Right ventricle myocardium inferior (tissue), 1 donor: ENCODE data around the gene BCO2. TPM values are rescaled to one million over a fixed set of nuclear protein-coding genes. Genes with fewer than 3 reads are reported as not detected.

Experiments
- ATAC-seq: fragments of 200-7000 bp; cut with Tn5 transposase; one replicate; pipeline ENCODE4 v1.9.1; 2020; ENCODE audit warnings: mild to moderate bottlenecking, moderate library complexity
- DNase-seq: peaks from one replicate; pipeline ENCODE4 v3.0.0; 2021; ENCODE audit errors: missing footprints
- intact Hi-C: fragments of 100-400 bp; cut with DNase I; formaldehyde crosslinking; loops from one replicate; pipeline ENCODE4 v1.11.0; 2022
- total RNA-seq: library from RNA; stranded (reverse); fragmentation: NEBNext Ultra II Directional; extraction: Animal tissue kit (Norgen Biotek cat#: 25700); gene quantifications from one replicate; pipeline ENCODE4 v1.2.1, GENCODE V29; 2021
- donor health status: DM: no; HTN: yes; CAD: no; lungs with severe emphysema.

The BCO2 gene
- total RNA-seq, 1 donor from 2014 or later: 155 TPM

DNA sequence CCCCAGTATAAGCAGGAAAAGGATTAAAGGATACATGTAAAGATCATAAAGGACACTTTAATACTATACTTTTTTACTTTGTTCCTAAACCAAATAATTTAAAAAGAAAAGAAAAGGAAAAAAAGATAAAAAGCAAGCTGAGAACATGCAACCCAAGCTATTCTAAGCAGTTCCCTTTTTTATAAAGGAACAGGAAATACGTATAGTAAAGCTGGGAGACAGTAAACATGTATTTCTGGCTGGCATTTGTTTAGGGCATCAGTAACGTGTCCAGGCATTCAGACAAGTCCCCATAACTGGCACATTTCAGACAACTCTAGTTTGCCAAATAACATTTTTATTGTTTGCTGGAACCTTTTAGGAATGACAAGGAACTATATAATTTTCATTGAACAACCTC is 24.9 kb downstream of the BCO2 start:
- DNase-seq (no peak), ATAC-seq (no peak)
- intact Hi-C loops: no loop called here

DNA sequence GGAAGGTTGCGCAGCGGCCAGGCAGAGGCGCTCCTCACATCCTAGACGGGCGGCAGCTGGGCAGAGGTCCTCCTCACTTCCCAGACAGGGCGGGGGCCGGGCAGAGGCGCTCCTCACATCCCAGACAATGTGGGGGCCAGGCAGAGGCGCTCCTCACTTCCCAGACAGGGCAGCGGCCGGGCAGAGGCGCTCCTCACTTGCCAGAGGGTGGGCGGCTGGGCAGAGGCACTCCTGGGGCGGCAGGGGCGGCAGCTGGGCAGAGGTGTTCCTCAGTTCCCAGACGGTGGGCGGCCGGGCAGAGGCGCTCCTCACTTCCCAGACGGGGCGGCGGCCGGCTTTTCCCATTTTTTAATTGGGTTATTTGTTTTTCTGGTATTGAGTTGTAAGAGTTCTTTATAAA is 30.8 kb downstream of the BCO2 start:
- peak; percentile 40 for DNase-seq
- intact Hi-C loops: no loop called here

DNA sequence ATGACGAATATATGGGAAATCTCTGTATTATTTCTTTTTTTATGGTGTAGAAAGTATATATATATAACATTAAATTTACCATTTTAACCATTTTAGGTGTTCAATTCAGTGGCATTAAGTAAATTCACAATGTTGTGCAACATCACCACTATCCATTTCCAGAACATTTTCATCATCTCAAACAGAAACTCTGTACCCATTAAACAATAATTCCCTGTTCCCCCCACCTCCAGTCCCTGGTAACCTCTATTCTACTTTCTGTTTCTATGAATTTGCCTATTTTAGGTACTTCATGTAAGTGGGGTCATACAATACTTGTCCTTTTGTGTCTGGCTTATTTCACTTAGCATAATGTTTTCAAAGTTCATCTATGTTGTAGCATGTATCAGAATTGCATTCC is 35.6 kb downstream of the BCO2 start:
- intact Hi-C loops: no loop called here
- DNase-seq (no peak), ATAC-seq (no peak)

More for the DNA sequence above, 30.8 kb downstream of the BCO2 start:
- no peak for ATAC-seq

DNA sequence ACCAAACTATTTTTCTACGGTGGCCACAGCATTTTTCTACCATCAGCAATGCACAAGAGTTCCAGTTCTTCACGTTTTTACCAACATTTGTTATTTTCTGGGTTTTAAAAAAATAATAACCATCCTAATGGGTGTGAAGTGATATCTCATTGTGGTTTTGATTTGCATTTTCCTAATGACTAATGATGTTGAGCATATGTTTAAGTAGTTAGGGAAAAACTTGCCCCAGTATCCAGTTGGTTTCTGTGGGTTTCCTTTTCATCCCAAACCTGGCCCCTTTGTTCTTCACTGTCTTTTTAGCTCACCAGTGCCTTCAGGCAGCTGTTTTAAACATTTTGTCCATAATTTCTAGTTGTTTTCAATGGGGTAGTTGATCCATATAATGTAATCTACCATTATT is 36.2 kb downstream of the BCO2 start:
- intact Hi-C loops: no loop called here
- no peak for ATAC-seq
- no peak for DNase-seq

DNA sequence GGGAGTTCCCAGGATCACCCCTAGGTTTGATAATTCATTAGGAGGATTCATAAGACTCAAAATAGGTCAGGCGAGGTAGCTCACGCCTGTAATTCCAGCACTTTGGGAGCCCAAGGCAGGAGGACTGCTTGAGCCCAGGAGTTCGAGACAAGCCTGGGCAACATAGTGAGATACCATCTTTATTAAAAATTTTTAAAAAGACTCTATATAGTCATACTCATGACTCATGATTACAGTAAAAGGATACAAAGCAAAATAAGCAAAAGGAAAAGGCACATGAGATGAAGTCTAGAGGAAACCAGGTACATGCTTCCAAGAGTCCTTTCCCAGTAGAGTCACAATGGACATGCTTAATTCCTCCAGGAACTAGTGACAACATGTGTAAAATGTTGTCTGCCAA is 37.0 kb downstream of the BCO2 start:
- DNase-seq (no peak), ATAC-seq (no peak)
- intact Hi-C loops: no loop called here

DNA sequence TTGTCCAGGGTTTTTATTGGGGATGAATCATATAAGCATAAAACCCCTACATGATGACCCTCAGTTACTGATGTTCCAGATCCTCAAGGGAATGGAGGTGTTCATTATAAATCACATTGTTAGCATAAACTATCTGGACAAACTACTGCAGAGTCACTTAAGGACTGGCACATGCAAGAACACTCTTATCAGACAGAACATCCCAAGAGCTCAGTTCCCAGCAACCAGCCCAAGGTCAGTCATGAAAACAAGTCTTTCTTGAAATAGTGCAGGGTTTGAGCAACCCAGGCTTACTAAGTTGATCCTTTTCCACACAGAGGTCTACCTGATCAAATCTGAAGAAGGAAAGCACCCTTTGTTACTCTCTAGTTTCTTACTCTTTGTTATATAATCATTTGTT is 37.4 kb downstream of the BCO2 start:
- no peak for DNase-seq
- intact Hi-C loops: no loop called here
- ATAC-seq: peak; percentile 37

DNA sequence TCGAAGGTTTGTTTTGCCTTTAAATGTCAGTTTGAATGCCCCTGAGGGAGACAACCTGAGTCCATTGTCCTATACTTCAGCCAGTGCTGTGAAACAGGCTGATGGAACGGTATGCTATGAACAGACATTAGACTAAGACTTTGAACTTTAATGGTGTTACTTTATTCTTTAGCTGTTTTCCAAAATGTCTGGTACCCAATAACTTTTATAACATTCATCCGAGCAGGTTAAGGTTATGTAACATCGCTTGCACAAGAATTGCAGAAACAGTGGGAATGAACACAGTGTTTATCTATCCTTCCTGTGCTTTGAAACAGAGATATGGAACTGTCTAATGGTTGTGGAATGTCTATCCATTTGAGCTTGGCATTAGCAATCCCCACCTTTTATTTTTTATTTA is 38.4 kb downstream of the BCO2 start:
- ATAC-seq: no peak
- intact Hi-C loops: no loop called here

DNA sequence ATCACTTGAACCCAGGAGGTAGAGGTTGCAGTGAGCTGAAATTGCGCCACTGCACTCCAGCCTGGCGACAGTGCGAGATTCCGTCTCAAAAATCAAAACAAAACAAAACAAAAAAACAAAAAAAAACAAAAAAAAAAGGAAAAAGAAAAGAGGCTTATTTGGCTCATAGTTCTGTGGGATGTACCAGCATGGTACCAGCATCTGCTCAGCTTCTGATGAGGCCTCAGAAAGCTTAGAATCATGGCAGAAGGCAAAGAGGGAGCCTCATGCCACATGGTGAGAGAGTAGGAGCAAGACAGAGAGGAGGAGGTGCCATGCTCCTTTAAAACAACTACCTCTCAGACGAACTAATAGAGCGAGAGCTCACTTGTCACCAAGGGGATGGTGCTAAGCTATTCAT is 40.3 kb downstream of the BCO2 start:
- no peak for ATAC-seq
- DNase-seq: no peak
- intact Hi-C loops: no loop called here

More for the DNA sequence above, 38.4 kb downstream of the BCO2 start:
- no peak for DNase-seq

DNA sequence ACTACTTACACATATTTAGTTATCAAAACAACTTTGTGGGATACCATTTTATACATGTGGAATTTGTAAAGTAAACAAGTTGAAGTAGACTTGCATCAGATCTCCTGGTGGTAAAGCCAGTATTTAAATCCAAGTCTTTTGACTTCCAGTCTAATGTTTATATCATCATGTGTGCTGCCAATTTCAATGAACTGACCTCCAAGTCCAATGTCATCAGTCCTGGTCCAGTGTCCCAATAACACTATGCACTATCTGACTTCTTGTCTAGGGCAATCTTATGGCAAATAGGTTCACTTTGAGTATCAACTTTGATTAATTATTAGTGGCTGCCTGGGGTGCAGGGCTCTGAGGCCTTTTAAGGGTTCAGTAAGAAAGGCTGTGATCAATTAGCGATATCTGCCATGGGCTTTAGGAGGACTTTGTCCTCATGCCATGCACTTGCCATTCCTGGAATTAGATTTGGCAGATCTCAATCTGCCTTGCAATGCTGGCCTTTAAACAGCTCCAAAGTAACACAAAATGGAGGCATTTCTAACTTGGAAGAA is 41.3 kb downstream of the BCO2 start:
- ATAC-seq: no peak
- intact Hi-C loops: no loop called here
- DNase-seq: no peak

DNA sequence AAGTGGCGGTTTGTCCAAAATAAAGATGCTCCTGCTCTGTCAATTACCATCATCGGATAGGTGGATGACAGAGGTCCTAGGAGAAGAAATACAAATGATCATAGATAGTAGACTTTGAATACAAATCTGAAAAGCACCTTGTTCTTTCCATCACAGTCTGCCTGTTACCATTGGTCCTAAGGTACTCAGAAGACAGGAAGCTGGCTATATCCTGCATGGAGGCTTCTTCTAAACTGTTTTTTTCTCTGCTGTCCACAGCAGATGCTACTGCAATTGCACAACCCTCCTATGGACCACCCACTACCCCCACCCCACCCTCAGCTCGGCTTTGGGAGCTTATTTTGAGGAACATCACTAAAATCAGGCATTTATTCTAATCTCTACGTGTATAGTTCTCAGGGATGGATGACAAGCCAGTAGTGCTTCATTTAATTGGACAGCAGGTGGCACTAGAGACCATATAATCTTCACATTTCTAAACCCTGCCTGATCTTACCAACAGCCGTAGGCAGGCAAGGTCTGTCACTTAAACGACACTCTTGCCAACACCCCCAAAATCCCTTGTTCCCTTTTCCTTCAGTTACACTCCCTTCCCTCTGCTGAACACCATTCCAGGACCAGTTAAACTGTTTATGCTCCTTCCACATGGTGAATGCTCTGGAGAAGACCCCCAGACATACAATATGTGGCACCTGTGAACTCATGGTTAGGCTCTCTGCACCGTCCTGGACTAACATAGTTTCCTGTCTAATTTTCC is 44.3 kb downstream of the BCO2 start:
- no peak for DNase-seq
- intact Hi-C loops: loop anchor here (1.0 kb wide), 1 partner anchor 61 kb away; no protein-coding TSS in a partner anchor
- ATAC-seq: peak; percentile 86

DNA sequence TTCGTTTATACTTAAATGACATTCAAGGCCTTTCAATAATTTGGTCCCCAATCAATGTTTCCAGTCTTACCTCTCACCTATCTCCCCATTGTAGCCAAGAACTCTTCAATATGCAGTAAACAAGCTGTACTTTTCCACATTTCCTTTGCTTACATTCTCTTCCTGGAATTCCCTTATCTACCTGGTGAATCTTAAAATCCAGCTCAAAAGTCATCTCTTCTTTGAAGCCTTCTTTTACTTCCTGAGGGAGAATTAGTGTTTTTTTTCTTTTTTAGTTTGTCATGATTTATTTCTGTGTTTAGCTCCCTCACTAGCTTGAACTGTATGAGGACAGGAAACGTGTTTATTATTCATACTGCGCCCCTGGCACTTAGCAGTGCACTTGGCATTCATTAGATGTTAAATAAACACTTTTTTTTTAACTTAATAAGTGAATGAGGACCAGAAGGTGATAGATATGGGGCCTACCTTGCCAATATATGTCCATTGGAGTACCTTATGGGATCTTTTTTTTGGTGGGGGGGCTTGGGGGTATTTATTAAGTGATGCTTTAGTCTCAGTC is 46.0 kb downstream of the BCO2 start:
- intact Hi-C loops: no loop called here
- no peak for DNase-seq
- no peak for ATAC-seq

DNA sequence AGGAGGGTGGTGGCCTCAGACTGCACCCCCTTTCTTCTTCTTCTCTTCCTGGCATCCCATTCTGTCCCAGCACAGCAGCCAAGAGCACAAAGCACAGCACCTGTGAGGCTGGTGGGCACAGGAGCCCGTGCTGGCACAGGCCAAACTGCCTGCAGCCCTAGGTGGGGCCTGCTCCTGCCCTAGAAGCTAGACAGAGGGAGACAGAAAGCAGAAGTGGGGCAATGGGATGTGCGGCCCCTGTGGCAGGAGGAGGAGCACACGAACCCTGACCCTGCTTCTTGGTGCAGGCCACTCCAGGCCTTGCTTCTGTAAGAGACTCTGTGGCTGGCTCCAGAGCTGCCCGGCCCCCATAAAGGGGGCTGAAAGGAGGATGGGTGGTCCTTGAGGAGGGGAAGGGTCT is 47.0 kb downstream of the BCO2 start:
- intact Hi-C loops: no loop called here
- DNase-seq: no peak
- ATAC-seq: no peak

DNA sequence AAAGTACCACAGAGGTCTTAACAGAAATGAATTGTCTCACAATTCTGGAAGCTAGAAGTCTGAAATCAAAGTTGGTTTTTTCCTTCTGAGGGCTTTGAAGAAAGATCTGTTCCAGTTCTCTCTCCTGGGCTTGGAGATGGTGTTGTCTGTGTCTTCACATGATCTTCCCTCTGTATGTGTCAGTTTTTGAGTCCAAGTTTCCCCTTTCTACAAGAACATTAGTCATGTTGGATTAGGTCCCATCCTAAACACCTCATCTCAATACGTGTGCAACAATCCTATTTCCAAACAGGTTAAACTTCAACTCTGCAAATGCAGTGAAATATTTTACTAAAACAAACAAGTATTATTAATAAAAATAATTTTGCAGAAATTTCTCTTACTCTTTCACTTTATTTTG is 47.8 kb downstream of the BCO2 start:
- ATAC-seq: no peak

DNA sequence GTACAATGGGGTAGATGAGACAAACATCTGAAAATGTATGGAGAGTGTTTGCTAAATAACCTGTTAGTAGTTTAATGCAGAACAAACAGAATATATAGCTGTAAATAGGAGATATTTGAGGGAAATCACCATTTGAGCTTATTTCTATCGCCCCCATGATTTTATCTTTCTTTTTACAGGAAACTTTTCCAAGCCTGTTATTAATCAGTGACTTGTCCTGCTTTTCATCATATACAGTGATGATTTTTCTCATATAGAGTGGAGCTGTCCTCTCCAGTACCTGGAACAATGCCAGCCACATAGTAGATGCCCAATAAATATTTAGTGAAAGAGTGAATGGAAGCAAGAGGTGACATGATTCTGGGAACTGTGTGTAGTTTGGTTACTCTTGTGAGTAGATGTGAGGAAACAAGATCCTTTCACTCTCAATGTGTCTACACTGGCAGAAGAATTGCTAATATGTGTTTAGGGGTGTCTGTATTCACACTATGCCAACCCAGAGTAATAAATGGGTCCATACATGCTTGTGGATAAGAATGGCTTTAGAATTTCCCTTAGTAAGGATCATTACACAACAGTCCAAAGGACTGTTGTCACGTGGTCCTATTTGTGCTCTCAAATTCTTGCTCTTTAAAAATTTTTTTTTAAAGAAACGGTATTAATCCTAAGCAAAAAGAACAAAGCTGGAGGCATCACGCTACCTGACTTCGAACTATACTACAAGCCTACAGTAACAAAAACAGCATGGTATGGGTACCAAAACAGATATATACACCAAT is 48.6 kb downstream of the BCO2 start:
- no peak for DNase-seq
- intact Hi-C loops: no loop called here
- ATAC-seq: no peak

More for the DNA sequence above, 47.8 kb downstream of the BCO2 start:
- DNase-seq: no peak
- intact Hi-C loops: no loop called here

DNA sequence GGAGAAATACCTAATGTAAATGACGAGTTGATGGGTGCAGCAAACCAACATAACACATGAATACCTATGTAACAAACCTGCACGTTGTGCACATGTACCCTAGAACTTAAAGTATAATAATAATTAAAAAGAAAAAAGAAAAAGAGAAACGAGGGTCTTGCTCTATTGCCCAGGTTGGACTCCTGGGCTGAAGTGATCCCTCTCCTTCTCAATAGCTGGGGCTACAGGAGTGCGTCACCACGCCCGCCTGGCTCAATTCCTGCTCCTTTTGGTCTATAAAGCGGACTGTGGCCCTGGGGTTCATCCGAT is 50.4 kb downstream of the BCO2 start:
- intact Hi-C loops: no loop called here
- ATAC-seq (peak; percentile 60), DNase-seq (no peak)

DNA sequence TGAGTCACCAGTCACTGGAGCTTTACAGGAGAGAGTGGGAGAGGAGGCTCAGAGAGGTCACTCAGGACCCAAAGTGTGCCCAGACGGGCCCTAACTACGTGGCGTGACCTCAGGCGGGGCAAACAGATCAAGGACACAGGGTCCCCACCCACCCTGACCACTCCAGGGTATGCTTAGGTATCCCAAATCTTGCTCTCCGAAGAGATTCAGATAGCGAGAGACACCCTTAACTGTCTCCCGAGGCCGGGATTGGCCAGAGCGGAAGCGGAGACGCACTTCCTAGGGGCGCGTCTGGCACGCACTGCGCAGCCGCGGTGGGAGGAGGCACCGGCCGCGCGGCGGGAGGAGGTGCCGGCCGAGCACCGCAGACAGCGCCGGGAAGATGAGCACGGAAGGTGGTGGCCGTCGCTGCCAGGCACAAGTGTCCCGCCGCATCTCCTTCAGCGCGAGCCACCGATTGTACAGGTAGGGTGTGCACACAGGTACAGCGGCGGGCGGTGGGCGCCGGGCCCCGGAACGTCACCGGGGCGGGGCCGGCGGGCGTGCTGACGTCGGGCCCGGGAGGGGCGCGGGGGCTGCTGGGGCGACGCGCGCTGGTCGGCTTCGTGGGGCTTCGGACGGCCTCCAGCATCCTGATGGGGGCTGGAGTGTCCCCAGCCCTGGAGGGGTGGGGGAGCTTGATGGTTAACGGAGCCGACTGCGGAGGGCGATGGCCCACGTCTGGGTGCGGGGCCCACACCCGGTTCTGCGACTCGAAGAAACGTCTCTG is 50.9 kb downstream of the BCO2 start, which contains the start of gene PTS:
Gene PTS (plus strand): TSS at position 367 of the 769 bp plus-strand sequence. CDS start 16 bp downstream, at position 383.
- ATAC-seq (peak; percentile 98), DNase-seq (peak; percentile 94)
- intact Hi-C loops: no loop called here

DNA sequence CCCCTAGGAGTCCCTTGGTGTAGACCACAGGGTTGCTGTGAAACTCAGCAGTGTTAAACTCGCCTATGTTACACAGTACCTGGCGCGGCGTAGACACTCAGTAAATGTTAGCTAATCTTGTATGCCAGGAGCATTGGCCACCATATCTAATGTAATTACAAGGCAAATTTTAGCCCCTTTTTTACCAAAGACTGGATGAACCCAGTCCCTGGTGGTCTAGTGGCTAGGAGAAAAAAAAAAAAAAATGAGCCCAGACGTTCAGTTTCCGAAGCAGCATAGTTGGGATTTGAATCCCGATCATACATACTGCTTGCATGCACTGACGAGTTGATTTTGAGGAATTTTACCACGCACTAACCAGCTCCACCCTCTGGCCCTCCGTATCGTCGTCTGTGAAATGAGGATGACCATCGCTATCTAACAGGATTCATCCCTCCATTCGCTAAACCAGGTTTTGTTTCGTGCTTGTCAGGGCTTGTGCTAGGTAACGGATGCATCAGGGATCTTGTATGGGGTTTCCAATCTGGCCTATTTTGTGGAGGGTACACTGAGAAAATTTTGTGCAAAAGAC is 51.6 kb downstream of the BCO2 start:
- ATAC-seq (peak; percentile 35), DNase-seq (no peak)
- intact Hi-C loops: no loop called here

DNA sequence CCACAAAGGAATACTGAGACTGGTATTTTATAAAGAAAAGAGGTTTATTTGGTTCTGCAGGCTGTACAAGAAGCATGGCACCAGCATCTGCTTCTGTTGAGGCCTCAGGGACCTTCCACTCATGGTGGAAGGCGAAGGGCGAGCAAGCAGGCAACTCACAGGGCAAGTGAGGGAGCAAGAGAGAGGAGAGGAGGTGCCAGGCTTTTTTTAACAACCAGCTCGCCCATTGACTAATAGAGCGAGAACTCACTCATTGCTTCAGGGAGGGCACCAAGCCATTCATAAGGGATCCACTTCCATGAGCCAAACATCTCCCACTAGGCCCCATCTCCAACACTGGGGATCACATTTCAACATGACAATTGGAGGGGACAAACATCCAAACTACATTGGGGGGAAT is 52.2 kb downstream of the BCO2 start:
- no peak for ATAC-seq
- intact Hi-C loops: no loop called here
- DNase-seq: no peak

DNA sequence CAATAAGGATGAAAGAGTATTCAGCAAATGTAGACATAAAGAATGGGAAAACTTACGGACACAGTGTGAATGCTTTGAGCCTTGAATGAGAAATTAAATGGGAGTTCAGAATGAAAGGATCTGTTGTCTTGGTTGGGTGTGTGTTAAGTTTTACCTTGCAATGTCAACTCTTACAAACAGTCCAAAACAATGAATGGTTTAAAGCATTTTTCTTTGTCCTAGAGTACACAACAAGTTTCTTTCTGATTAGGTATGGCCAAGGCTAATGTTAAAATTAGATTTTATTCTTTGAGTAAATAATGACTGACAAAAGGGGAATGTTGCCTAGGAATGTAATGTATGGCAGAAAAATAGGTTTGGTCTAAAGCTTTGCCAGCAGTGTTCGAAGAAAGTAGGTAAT is 53.4 kb downstream of the BCO2 start:
- intact Hi-C loops: no loop called here
- DNase-seq (no peak), ATAC-seq (no peak)
